Putamen (tissue), 1 donor: Measurements from ENCODE around the gene EIF2D.
"Not testable (repeated sequence)": the region's sequence is repeated elsewhere in the genome, so short reads cannot be mapped to it uniquely, and the experiment has no call there.

Experiments used
- DNase-seq: peaks from one replicate; pipeline ENCODE4 v3.0.0-alpha.2; 2016; ENCODE audit warnings: low spot score

Gene EIF2D

DNA sequence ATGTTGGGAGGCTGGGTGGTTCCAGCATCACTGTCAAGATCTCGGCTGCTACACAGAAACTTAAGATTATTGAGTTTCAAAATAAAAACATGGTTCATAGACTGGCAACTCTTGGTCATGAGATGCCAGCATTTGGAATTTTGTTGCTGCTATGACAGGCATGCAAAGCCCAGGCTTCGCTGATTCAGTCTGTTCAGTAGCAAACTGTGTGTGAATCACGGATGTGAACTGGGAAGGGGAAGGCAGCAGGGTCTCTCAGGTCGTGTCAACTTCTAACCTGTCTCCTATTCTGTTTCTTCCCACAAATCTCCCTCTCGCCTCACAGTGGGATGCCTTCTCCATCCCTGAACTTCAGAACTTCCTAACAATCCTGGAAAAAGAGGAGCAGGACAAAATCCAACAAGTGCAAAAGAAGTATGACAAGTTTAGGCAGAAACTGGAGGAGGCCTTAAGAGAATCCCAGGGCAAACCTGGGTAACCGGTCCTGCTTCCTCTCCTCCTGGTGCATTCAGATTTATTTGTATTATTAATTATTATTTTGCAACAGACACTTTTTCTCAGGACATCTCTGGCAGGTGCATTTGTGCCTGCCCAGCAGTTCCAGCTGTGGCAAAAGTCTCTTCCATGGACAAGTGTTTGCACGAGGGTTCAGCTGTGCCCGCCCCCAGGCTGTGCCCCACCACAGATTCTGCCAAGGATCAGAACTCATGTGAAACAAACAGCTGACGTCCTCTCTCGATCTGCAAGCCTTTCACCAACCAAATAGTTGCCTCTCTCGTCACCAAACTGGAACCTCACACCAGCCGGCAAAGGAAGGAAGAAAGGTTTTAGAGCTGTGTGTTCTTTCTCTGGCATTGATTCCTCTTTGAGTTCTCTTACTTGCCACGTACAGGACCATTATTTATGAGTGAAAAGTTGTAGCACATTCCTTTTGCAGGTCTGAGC, 25.5 kb downstream of the EIF2D start:
- DNase-seq, result no peak

DNA sequence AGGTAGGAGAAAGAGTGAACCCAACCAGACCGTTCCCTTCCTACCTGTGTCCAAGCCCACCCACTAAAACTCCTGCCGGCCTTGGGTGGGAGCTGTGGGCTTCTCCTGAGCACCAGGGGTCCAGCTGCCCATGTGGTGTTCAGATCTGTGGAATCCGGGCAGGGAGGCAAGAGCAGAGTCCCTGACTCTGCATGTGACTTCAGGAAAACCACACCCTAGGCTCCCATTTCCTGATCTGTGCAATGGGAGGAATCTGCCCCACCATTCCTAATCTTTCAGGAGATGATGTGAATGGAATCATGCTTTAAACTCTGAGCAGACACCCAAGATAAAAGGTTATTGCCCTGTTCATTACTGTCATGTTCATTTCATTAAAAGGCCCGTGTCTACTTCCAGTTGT, 27.6 kb downstream of the EIF2D start:
- DNase-seq, result no peak

- DNase-seq, result peak; percentile 45
Observed at GRCh38 chr1:206583707-206584648, 28.3 kb downstream of the EIF2D start.

GRCh38 chr1:206582971-206583706, 29.1 kb downstream of the EIF2D start:
- DNase-seq, result peak; percentile 25

GRCh38 chr1:206582537-206582936, 29.7 kb downstream of the EIF2D start:
- no peak for DNase-seq

- DNase-seq, result no peak
Observed at GRCh38 chr1:206581571-206581981, 30.7 kb downstream of the EIF2D start.

DNA sequence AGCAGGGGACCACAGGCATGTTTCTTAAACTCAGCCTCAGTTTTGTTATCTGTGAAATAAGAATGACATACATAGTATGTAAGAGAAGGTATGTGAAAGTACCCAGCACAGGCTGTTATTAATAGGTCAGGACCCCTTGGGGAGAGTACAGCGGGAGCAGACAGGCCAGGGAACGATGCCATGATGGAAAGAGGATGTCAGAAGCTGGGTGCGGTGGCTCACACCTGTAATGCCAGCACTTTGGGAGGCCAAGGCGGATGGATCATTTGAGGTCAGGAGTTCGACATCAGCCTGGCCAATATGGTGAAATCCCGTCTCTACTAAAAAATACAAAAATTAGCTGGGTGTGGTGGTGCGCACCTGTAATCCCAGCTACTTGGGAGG, 31.2 kb downstream of the EIF2D start:
- not testable (repeated sequence) for DNase-seq

DNA sequence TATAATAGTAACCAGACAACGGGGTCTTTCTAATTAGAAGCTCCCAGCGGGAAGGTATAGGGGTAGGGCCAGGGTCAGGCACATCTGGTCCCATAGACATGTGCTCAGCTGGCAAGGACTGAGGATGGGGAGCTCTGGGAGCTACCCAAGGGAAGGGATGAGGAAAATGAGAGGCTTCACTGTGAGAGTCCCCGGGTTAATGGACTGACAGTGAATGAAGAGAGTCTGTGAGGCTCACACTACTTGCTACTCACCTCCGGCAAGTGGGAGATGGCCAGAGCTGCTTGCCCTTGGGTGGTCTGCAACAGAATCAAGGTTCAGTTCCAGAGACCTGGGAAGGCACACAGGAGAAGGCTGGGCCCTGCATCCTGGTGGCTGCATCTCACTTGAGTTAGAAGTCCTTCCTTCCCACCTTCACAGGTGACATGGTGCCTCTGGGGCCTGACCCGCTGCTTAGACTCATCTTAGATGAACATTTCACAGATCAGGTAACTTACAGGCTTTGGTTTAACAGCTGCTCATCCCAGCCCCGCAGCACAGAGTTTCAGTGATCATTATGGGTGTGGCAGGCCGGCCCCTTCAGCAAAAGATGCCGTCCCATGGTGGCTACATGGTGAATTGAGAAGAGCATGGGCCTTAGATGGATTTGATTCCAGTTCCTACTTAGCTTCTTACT, 31.7 kb downstream of the EIF2D start:
- no peak for DNase-seq

- peak; percentile 63 for DNase-seq
Observed at GRCh38 chr1:206579747-206580437, 32.4 kb downstream of the EIF2D start.

DNA sequence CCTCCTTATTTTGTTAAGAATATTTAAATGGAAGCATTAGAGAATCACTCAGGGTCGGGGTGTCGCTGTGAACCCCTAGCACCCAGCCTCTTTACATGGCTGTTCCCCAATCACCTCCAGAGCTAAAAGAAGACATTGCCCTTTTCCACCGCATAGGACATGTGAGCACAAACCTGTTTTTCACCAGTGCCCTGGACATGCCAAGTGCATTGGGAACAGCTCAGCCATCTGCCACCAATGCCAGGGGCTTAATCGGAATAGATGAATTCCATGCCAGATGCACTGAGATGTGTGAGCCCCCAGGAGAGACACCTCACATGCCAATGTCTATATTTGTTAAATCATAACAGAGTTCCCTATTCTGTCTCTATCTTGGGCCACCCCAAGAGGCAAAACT, 33.3 kb downstream of the EIF2D start:
- DNase-seq, result no peak

GRCh38 chr1:206578068-206578977, 33.9 kb downstream of the EIF2D start:
- no peak for DNase-seq

DNA sequence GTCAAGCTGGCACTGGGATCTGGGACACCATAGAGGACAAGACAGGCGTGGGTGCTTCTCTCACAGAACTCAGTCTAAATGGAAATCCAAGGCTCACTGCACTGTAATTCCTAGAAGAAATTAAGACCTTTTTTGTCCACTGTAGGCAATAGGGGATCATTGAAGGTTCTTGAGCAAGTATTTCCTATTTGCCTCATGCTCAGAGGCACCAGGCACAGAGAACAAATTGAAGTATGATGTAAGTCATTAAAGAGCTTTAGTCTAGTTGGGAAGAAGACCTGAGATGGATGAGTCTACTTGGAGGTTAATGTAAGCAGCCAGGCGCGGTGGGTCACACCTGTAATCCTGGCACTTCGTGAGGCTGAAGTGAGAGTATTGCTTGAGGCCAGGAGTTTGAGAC, 34.6 kb downstream of the EIF2D start:
- no peak for DNase-seq

DNA sequence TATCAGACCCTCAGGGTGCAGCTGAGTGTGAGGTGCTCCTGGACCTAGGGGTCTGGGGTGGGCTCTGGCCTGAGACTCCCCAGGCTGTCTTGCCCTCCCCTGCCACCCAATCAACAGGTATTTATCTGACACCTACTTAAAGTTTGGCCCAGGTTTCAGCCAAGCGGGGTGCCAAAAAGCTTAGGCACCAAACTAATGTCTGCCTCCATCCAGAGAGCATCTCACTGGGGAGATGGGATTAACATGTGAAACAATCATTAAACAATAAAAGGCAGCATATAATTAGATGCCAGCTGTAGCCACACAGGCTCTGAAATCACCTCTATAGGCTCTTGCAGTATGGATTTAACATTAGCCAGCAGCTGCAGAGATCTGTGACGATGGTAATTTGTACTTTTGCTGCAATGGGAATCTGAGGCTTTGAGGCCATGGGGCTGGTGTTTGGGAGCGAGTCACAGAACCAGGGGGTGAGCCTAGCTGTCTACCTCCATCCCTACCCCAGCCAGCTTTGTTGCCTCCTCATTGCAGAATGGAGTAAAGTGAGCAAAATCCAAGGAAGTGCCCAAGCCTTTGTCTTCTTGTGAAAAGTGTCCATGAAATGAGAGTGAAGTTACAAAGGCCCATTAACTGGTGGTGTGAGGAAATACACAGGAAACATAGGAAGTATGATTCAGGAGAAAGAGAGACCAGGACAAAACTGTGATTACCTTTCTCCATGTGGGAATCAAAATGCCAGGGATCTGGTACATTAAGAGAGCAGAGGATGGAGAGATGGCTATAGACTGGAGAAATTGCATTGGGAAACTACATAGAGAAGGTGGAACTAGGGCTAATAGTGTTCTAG, 36.1 kb downstream of the EIF2D start:
- DNase-seq, result no peak

DNA sequence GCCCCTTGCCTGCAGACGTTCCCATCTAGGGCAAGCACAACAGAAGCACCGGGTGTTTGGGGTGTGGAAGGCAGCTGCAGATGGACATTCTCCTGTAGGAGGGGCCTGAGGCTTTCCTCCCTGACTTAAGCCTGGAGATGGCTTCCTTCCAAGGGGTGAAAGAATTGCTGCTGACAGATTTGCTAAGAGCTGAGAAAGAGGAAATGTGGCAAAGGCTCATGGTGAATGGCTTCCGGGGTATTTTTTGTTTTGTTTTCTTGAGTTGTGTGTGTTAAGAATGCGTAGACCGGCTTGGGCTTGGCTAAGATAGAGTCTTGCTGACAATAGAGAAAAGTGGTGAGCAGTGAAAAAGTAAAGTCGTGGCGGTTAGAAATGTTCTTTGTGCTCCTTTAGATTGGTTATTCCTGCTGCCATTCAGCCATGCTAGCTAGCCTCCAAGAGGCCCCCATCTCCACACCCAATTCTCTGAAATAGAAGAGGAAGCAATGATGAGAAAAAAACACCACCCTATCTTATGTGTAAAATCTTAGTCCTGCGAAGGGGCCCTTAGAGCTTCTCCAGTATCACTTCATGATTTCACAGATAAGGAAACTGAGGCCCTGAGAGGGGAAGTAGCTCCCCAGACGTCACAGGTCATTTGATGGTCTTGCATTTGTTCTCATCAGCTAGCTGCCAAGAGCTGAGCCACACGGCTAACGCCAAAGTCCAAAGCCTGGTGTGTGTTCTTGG, 36.9 kb downstream of the EIF2D start:
- DNase-seq, result peak; percentile 50

DNA sequence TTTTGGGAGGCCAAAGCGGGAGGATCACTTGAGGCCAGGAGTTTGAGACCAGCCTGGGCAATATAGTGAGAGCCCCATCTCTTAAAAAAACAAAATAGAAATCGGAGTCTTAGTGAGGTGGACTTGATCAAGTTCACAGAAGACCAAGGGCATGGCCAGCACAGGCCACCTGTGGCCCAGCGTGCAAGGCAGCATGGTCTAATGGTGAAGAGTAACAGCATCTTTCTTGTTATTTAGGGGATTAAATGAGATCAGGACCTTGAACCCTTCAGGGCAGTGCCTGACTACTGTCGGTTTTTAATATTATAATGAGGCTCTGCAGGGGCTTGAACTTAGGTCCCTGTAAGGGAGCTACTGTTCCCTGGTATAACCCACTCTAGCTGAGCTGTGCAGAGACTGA, 38.5 kb downstream of the EIF2D start:
- DNase-seq, result no peak

- no peak for DNase-seq
Observed at GRCh38 chr1:206573319-206573718, 38.9 kb downstream of the EIF2D start.

- no peak for DNase-seq
Observed at GRCh38 chr1:206572835-206573234, 39.4 kb downstream of the EIF2D start.

- no peak for DNase-seq
Observed at GRCh38 chr1:206570529-206570928, 41.7 kb downstream of the EIF2D start.
